Activated CD8-positive, alpha-beta memory T cell treated with anti-CD3 and anti-CD28 coated beads, Interleukin-2, amount 50 U/mL, for 1 hour (primary cell): ENCODE measurements around the gene COPA.
A peak's percentile ranks its signal among the peaks of the same experiment; 100 is the strongest.
"Not testable (repeated sequence)": the region's sequence is repeated elsewhere in the genome, so short reads cannot be mapped to it uniquely, and the experiment has no call there.

Source experiments
- DNase-seq: peaks from one replicate; pipeline ENCODE4 v3.0.0-alpha.2; 2020; ENCODE audit errors: extremely low read depth

Gene COPA

DNA sequence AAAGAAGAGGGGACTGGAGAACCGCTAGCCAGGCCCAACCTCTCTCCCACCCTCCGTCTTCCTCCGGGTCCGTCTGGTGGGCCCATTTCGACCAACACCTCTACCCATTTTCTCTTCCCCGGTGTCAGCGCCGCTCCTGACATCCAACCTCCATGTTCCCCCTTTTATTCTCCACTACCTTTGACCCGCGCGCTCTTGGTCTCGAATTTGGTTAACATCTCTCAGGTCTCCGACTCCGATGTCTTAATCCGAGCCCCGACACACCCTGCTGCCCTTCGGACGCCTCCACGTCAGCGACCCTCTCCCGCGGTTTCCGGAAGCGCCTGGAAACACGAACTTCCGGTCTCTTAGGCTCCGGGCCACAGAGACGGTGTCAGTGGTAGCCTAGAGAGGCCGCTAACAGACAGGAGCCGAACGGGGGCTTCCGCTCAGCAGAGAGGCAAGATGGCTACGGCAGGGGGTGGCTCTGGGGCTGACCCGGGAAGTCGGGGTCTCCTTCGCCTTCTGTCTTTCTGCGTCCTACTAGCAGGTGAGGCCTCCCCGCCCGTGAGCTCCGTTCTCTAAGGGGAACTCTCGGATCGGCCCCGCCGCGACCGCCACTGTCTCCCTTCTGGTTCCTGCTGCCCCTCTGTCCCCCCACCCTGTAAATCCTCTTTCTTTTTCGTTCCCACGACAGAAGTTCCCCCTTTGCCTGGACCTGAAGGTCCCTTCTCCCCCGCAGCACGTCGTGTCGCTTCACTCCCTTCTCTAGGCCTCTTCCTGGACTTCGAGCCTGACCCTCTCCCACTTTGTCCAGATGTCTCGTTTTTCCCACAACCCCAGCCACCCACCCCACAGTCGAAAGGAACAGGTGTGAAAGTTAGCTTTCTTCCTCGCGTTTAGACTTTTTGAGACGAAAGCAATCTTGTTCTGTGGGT, at the start of gene COPA, which contains the start of gene NCSTN:
COPA (minus strand) TSS at position 298 of the 917 bp plus-strand sequence; CDS start at position 218, 80 bp downstream.
NCSTN (plus strand) TSS at position 431 of the 917 bp plus-strand sequence; CDS start at position 445, 14 bp downstream.
- peak; percentile 77 for DNase-seq

DNA sequence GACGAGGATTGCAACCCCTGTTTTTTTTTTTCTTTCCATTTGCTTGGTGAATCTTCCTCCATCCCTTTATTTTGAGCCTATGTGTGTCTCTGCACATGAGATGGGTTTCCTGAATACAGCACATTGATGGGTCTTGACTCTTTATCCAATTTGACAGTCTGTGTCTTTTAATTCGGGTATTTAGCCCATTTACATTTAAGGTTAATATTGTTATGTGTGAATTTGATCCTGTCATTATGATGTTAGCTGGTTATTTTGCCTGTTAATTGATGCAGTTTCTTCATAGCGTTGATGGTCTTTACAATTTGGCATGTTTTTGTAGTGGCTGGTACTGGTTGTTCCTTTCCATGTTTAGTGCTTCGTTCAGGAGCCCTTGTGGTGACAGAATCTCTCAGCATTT, 45.4 kb upstream of the COPA start:
- DNase-seq: not testable (repeated sequence)

DNA sequence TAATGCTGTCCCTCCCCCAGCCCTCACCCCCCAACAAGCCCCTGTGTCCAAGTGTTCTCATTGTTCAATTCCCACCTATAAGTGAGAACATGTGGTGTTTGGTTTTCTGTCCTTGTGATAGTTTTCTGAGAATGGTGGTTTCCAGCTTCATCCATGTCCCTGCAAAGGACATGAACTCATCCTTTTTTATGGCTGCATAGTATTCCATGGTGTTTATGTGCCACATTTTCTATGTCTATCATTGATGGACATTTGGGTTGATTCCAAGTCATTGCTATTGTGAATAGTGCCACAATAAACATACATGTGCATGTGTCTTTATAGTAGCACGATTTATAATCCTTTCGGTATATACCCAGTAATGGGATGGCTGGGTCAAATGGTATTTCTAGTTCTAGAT, 41.8 kb upstream of the COPA start:
- DNase-seq: not testable (repeated sequence)

DNA sequence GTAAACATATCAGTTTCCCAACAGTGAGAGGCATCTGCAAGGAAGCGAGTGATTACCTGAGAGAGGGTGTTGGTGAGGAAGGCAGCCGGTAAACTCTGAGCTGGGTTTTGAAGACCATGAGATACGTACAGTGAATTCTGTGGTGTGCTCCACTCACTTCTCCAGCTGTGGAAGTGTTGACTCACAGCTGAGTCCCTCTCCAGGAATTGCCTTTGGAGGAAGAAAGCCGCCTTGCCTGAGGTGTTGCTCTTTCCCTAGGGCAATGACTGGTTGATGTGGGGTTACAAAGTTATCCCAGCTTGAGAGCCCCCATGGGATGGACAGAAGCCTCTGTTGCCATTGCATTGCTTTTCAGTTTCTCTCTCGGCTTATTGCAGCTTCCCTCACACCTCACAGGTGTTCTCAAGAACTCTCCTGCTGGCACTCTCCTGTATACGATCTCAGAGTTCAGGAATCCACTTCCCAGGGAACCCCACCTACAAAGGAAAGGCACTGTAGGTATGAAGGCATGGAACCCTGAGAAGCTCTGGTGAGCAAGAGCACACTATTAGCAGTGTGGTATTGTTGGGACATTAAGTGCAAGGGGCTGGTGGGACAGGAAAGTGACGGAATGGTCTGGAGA, 34.6 kb upstream of the COPA start:
- DNase-seq: no peak

DNA sequence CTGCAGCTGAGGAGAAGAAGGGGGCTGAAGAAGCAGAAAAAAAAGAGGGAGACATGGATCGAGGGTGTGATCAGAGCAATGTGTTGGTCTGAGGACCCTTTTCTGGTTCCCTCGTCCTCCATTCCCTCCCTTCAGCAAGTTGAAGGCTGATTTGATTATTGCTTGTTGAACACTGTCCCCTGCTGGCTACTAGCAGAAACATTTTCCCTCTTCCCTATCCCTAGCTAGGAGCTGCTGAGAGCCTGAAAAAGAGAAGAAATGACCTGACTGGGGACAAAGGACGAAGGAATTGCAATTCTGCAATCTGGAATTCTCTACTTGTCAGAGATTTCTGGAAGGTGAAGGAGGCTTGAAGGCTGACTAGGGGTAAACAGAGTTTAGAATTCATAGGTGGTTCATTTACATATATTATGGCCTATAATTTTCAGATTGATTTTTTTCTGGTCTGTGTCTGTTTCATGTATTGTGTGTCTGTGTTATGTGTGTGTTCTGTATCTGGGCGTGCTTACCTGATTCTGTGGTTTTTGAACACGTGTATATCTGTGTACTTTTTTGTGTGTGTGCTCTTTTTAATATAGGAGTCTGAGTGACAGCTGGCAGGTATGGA, 33.6 kb upstream of the COPA start:
- no peak for DNase-seq

DNA sequence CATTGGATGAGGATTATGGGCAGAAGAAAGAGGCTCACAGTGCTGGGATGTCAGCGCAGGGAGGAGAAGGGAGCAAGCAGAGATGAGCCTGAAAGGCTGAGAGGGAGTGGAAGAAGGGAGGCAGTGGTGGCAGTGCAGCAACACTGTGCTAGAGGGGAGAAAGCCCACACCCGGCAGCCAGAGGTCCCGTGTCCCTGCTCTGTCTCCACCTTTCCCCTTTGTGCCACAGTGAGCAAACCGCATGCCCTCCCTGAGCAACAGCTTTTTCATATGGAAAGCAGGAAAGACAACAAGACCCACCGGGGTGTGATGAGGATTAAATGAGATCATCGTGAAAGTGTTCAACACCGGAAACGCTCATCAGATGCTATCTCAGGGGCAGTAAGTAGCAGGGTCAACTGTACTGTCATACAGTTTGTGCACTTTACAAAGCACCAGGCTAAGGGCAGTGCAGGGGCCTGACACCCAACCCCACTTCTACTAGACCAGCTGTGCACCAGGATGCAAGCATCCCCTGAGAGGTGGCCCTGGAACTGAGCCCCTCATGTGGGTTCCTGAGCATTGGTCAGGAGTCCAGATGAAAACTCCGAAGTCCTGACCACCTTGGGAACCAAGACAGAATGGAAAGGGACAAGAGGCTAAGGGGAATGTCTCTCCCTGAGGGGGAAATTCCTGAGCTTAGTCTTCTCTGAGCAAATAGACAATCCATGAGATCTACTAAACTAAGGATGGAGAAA, 32.9 kb upstream of the COPA start:
- no peak for DNase-seq

DNA sequence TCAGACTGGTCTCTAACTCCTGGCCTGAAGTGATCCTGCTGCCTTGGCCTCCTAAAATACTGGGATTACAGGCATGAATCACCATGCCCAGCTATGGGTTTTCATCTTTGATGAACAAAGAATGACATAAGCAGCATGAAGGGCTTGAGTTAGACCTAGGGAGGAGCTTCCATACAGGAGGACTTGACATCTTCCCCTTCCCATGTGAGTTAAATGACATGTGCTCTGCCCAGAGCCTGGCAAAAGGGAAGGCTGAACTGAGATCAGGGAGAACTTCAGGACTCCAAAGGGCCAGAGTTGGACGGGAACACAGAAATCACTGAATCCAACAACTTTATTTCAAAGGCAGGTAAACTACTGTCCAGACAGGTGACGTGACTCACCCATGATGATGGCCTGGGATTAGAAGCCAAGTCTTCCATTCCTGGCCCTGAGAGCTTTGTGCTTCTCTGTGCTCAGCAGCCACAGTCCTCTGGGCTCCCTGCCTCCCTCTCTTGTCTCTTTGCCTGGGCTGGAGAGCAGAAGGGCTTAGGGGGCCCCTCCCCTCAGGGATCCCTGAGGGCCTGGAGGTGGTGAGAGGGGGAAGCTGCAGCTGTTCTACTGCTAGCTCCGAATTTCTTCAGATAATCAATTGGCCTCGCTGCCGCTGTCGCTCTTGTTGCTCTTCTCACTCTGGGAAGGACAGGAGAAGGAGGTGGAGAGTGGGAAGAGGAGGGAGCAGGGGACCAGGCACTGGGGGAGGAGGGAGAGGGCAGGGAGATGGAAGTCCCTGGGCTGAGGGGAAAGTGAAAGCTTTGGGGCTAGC, 31.5 kb upstream of the COPA start:
- no peak for DNase-seq

DNA sequence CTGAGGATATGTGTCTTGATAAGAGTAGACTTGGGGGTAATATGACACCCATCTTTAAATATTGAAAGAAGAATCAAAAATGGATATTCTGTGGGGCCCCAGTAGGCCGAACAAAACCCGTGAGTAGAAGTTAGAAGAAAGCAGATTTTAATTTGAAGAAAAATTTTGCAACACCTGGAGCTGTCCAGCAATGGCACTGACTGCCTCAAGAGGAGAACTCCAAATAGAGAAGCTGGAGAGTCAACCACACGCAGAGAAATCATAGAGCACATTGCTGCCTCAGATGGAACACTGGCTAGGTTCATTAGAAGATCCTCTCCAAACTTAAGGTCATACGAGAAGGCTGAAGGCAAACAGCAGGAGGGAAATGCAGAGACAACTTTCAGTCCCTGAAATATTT, 30.6 kb upstream of the COPA start:
- DNase-seq: no peak

DNA sequence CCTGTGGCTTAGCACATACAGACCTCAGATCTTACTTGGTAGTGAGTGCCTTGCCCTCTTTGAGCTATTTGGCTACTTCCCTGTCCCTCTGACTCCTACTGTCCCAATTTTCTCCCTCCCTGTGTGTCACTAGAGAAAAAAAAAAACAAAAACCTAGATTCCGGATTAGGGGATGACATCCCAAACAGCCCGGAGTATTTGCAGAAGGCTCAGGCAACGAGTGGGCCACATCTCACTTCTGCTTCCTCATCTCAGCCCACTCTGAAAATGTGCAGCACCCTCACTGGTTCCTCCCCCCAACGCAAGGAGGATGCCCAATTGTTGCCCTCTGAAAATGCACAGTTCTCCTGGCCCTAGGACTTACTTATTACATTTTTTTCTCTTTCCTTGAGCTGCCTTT, 28.7 kb upstream of the COPA start:
- DNase-seq: no peak

DNA sequence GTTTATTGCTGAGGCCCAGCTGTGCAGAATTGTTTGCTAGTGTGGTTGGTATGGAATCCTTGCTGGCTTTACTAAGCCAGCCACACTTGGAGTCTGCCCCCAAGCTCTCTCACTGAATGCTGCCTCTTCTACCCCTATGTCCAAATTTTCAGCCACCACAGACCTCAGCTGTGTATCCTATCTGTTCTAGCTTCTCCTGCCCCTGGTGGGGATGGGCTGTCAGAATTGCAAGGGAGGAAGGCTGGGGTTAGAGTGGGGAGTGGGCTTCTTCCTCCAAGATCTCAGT, 28.2 kb upstream of the COPA start:
- DNase-seq: no peak

DNA sequence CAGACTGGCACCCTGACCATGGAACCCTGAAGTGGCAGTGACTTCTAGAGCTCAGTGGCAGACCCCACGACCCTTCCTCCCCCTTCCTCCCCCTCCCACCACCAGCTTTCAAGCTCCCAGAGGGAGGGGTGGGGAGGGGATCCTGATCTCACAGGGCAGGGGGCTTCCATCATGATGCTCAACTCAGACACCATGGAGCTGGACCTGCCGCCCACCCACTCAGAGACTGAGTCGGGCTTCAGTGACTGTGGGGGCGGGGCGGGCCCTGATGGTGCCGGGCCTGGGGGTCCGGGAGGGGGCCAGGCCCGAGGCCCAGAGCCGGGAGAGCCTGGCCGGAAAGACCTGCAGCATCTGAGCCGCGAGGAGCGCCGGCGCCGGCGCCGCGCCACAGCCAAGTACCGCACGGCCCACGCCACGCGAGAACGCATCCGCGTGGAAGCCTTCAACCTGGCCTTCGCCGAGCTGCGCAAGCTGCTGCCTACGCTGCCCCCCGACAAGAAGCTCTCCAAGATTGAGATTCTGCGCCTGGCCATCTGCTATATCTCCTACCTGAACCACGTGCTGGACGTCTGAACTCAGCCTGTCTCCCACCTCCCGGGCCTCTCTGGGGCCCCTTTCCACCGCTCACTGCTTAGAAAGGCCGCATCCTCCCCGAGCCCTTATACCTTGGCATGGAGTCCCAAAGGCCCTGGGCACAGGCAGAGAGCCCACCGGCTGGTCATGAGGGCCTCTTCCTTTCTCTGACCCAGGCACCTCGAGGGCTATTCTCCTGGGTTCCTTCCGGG, 27.7 kb upstream of the COPA start:
- no peak for DNase-seq

DNA sequence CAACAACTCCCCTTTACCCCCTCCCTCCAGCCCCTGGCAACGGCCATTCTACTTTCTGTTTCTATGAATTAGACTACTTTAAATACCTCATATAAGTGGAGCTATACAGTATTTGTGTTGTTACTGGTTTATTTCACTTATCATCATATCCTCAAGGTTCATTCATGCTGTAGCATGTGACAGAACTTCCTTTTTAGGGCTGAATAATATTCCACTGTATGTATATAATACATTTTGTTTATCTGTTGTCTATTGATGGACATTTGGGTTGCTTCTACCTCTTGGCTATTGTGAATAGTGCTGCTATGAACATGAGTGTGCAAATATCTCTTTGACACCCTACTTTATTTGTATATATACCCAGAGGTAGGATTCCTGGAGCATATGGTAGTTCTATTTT, 26.0 kb upstream of the COPA start:
- no peak for DNase-seq

DNA sequence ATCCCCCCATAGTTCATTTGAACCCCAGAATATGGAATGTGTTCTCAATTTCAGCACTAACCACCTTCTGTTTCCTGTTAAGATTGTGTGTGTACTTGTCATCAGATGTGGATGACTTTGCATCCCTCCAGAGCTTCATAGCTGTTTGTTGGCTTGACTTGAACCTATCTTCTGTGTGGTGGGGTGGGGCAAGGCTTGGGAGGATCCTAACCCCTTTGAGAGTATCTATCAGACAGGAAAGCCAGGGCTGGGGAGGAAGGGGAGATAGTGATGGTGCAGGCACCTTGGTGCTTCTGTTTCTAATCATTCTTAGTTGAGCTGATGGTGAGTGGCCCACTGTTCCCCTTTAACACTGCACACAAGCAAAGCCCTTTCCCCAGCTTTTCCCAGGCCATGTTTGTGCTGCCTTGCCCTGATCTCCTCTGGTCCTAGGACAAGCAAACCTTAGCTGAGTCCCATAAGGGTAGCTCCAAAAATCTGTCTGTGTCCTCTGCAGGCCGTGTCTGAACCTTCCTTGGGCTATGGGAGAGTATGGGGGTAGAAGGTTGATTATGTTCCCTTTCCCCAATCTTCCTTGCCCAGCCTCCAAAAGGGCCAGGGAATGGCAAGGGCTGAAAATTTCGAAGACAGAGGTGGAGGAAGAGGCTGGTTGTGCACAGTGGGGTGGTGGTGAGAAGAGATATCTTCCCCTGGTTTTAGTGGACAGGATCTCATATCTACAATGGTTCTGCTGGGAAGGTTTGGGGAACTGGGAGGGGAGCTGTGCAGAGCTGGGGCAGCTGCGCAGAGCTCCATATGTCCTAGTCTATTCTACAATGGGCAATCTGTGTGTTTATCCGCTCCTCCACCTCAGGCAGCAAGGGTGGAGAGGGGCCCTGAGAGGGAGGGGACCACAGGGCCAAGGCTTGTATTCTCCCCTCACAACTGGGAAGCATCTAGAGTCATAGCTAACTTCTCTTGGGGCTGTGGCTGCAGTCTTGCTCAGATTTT, 25.2 kb upstream of the COPA start:
- no peak for DNase-seq

DNA sequence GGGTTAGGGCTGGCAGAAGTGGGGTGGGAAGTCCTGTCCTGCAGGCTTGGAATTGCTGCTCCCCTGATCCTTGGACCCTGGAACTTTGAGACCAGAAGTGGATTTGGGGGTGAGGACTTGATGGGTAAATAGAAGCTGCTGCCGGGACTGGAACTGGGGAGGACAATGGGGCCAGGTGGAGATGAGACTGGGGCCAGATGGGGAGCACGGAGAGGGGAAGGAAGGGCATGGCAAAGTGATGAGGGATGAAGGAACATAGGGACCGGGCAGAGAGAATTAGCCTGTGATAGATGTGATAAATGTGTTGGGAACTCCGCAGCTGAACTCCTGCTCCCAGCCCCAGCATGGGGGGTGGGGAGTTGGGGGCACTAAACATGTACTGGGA, 24.5 kb upstream of the COPA start:
- no peak for DNase-seq

DNA sequence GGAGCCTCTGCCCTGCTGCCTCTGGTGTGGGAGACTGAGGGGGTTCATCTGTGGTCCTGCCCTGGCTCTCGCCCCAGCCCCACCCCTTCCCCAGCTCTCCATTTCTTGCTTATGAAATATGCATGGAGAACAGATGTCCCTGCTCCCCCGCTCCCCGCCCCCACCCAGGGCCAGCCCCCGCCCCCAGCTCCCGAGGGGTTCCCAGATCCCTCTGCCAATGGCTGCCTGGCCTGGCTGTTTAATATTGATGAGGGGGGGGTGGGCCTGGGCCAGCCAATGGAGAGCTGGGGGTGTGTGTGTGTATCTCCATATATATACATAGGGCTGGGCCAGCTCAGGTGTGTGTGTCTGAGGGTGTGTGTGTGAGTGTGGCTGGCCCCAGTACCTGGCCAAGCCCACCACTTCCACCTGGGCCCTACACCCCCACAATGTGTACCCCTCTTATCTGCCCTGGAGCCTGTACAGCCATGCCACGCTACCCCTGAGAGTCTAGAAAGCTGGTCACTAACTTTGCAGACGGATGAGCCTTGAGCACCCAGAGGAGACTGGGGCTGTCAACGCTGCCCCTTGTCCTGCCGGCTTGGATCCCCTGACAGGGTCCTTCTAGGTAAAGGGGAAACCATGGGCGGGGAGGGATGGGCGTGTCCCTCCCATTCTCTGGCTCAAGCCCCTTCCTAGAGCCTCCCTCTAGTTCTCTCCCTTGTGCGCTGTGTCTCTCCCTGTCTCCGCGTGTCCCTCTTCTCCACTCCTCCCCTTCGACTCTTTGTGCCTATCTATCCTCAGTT, 23.9 kb upstream of the COPA start, which contains the start of gene NHLH1:
NHLH1 (plus strand) TSS at position 341 of the 785 bp plus-strand sequence. CDS start 3,661 bp downstream, outside the sequence.
- DNase-seq: no peak

DNA sequence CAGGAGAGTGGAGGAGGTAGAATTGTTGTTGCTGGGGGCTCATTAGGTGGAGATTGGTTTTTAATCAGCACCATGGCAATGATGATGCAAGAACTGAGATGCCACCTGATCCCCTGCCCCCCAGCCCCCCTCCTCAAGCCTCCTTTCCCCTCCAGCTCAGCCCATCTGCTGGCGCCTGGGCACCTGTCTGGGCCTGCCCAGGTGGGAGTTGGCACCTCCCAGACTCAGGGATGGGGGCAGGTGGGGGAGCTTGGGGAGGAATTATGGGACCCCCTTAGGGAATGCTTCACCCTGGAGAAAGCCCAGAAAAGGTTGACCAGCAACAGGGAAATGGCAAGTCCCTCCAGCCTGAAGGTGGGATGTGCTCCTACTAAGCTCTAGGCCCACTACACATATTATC, 22.3 kb upstream of the COPA start:
- DNase-seq: no peak

DNA sequence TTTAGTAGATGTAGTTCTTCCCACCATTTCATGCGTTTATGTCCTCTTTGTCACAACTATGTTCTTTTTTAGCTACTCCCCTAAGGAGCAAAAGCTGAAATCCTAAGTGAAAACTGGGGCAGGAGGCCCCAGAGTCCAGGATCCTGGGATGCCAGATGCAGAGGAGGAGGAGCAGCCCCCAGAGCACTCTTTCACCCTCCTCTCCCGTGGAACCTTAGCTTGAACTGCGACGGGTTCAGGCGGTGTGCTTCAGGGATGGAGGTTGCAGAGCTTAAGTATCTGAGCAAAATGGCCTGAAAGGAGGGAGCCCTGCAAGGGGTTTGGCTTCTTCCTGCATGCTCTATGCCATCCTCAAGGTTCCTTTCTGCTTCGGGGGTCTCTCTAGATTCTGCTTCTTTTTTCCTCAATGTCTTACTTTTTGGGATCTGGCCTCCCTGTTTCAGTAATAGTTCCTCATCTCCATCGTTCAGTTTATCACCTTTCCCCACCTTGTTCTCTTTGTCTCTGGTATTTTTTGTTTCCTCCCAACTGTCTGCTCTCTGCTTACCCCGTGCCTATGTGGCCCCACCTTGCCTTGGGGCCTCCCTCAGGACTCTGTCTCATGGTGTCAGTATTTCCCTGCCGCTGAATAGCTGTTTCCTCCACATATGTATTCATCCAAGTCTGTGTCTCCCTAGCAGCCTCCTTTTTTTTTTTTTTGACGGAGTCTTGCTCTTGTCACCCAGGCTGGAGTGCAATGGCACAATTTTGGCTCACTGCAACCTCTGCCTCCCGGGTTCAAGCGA, 21.1 kb upstream of the COPA start:
- DNase-seq: no peak

DNA sequence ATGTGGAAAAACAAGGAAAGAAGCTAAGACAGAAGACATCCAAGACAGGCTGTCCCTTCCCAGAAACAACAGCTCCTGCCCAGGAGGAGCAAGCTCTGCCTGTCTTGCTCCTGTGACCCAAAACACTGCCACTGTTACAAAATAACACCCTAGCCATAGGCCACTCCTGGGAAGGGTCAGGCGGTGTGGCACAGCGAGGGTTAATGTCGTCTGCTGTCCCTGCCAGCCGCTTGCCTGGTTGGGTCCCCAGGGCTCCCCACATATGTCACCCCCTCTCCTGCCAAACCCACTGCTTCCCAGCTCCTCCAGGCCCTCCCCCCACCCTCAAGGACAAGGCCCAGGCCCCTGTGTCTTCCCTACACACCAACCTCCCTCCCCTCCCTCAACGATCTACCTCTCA, 20.0 kb upstream of the COPA start:
- DNase-seq: no peak
